ENCODE data around the gene L1CAM.

The L1CAM gene, protein sequence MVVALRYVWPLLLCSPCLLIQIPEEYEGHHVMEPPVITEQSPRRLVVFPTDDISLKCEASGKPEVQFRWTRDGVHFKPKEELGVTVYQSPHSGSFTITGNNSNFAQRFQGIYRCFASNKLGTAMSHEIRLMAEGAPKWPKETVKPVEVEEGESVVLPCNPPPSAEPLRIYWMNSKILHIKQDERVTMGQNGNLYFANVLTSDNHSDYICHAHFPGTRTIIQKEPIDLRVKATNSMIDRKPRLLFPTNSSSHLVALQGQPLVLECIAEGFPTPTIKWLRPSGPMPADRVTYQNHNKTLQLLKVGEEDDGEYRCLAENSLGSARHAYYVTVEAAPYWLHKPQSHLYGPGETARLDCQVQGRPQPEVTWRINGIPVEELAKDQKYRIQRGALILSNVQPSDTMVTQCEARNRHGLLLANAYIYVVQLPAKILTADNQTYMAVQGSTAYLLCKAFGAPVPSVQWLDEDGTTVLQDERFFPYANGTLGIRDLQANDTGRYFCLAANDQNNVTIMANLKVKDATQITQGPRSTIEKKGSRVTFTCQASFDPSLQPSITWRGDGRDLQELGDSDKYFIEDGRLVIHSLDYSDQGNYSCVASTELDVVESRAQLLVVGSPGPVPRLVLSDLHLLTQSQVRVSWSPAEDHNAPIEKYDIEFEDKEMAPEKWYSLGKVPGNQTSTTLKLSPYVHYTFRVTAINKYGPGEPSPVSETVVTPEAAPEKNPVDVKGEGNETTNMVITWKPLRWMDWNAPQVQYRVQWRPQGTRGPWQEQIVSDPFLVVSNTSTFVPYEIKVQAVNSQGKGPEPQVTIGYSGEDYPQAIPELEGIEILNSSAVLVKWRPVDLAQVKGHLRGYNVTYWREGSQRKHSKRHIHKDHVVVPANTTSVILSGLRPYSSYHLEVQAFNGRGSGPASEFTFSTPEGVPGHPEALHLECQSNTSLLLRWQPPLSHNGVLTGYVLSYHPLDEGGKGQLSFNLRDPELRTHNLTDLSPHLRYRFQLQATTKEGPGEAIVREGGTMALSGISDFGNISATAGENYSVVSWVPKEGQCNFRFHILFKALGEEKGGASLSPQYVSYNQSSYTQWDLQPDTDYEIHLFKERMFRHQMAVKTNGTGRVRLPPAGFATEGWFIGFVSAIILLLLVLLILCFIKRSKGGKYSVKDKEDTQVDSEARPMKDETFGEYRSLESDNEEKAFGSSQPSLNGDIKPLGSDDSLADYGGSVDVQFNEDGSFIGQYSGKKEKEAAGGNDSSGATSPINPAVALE

DNA sequence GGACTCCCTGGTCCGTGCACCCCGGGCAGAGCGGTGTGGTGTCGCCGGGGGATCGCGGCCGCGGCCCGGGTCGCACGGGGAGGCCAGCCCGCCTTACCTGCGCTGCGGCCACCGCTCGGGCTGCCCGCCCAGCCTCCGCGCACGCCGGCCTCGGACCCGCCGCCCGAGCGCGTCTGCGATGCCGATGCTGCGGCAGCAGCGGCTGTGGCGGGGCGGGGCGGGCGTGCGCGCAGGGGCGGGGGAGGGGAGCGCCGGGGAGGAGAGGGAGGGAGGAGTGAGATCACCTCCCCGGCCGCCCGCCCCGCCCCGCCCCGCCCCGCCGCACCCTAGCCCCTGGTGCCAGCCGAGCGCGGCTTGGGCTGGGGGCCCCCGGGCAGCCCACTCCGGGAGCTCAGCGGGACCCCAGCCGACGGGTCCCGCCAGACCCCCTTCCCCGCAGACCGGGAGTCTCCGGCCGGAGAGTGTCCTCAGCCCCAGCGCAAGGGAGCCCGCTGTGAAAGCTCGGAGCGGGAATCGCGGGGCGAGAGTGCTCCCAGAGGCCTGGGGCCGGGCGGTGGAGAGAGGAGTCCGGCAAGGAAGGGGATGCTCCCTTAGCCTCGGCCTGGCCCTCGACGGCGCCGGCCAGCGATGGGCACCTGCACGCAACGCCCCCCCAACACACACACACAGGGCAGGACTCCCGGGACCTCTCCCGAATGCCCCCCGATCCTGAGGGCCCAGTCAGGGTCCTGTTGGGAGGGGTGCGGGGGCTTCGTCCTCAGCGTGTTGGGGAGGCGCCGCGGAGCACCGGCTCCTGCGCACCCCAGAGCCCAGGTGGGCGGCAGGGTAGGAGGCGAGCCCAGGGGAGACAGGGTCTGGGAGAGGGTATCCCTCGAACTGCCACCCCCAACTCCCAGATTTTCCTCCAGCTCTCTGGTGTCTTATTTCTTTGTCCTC lies at the start of gene L1CAM:
Gene L1CAM (minus strand): TSS at position 206 of the 936 bp plus-strand sequence. CDS start 10,337 bp downstream, outside the sequence.
- DNase-seq: no peak

DNA sequence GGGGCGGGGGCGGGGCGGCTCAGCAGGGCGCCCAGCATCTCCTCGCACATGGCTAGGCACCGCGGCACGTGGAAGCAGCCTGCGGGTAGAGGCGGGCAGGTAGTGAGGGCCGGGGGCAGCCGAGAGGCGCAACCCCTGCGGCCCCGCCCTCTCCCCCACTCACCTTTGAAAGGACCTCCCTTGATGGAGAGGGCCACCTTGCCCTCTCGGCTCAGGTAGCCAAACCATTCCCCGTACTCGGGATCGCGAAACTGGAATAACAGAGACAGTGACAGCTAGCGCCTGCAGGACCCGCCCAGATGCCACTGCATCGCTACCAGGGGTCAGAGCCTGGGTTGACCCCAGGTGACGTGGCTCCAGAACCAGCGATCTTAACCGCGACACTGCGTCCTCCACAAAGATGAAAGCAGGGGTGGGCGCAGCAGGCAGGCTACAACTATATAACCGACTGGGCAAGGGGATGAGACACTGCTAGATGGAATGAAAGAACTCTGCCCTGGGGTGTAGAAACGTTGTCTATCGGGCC lies 49.4 kb upstream of the L1CAM start:
- DNase-seq: no peak

DNA sequence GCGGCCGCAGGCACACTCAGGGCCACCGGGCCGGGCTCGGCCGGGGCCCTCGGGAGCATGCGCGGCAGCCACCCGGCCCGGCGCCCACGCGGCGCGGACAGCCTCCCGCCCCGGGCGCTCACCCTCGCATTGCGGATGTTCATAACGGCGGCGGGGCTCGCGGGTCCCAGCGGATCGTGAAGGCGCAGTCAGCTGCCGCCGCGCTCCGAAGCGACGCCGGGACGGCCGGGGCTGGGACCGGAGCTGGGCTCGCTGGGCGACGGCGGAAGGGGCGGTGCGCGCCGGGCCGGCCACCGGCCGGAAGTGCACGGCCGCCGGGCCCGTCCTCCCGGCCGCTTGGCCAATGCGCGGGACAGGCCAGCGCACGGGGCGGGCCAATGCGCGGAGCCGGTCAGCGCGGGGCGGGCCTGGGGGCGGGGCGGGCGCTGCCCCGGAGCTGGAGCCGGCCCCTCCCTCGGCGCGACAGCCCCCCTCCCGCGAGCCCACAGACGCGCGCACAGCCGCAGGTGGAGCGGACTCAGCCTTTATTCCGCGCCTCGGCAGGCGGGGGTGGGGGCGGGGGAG lies 48.9 kb upstream of the L1CAM start, which contains the start of gene NAA10:
Gene NAA10 (minus strand): TSS at position 276 of the 564 bp plus-strand sequence. CDS start 133 bp downstream, at position 143.
- DNase-seq: peak; percentile 68

DNA sequence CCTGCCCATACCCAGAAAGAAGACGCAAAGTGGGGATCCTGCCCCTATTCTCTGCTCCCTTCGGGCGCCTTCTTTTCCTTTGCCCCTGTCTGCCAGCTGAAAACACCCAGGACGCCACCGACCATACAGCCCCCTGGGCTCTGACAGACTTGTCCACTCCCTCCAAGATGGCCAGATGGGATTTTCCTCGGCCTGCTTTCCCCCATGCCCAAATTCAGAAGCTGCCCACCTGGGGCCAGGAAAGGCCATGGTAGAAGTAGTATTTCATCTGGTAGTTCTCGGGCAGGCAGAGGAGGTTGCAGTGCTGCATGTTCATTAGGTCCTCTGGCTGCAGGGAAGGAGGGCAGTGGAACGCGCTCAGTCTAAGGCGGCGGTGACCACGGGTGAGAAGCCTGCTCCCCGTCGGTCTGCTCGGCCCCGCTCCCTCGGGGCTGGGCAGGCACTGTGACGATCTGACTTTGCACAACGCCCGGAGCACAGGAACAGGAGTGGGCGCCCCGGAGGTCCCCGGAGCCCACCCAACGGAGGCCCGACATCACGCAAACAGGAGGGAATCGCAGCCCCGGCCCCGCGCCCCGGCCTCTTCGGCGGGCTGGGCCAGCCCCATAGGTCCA lies 48.3 kb upstream of the L1CAM start:
- no peak for DNase-seq

DNA sequence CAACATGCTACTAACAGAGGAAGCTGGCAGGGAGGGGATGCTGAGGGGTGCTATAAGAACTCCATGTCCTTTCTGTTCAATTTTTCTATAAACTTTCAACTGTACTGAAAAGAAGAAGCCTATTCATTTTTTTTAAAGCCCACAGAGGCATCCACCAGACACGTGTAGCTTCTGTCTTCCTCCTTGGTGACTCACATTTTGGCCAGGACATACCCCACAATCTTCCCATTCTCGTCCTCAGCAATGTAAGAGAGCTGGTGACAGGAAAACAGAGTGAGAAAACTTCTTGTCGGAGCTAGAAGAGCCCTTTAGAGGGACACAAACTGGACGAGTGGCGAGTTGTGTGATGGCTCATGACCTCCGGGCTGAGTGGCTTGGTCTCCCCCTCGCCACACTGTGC lies 47.8 kb upstream of the L1CAM start:
- no peak for DNase-seq

DNA sequence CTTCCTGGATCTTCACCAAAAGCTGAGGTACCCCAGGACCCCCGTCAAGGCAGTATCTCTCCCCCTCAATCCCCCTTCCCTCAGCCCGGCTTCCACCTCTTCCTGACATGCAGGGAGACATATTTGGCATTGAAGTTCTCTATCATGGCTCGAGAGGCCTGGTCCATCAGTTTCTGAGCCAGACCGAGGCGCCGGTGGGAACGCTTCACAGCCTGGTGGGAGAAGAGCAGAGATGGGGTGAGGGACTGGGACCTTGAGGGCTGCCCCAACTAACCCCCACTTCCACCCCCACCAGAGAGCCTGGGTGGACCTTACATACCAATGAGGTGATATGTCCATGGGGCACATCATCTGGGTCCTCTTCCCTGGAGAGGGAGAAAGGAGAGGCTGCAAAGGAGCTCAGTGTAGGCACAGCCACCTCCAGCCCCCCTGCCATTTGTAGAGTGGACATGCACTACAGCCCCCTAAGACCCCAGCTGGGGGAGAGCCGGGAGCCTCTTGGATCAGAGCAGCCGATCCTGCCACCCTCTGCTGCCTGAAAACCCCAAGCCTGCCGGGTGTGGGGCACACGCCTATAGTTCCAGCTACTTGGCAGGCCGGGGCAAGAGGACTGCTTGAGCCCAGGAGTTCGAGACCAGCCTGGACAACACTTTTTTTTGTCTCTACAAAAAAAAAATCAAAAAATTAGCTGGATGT lies 46.4 kb upstream of the L1CAM start:
- DNase-seq: no peak

DNA sequence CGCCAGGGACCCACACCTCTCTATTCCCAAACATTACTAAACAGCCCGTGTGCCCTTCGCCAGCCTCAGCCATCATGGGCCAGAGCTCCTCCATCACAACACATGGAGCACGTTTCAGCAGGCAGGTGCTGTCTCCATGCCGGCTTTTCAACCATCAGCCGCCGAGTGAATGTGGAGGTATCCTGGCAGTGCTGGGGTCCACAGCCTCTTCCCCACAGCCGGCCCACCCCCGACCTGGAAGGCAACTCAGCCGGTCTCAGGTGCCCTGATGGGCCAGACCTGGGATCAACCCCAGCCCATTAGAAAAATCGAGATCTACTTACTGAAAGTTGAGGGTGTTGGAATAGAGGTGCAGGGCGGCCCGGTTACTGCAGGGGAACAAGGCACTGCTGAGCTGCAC lies 45.8 kb upstream of the L1CAM start:
- no peak for DNase-seq

DNA sequence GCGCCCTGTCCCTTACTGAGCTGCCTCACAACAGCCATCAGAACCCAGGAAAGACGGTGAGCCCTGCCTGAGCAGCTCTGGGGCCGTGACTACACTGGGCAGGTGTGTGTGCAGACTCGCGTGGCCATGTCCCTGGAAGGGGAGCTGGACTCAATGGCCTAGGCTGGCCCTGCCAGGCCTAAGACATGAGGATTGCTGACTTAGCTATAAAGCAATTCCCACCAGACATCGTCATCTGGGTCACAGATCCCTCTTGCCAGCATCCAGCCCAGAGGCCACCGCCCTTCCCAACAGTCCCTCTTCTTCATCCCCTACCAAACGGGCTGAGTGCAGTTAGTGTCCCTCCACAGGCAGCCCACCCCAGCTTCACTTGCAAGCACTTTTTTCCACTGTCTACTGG lies 45.2 kb upstream of the L1CAM start:
- DNase-seq: no peak

DNA sequence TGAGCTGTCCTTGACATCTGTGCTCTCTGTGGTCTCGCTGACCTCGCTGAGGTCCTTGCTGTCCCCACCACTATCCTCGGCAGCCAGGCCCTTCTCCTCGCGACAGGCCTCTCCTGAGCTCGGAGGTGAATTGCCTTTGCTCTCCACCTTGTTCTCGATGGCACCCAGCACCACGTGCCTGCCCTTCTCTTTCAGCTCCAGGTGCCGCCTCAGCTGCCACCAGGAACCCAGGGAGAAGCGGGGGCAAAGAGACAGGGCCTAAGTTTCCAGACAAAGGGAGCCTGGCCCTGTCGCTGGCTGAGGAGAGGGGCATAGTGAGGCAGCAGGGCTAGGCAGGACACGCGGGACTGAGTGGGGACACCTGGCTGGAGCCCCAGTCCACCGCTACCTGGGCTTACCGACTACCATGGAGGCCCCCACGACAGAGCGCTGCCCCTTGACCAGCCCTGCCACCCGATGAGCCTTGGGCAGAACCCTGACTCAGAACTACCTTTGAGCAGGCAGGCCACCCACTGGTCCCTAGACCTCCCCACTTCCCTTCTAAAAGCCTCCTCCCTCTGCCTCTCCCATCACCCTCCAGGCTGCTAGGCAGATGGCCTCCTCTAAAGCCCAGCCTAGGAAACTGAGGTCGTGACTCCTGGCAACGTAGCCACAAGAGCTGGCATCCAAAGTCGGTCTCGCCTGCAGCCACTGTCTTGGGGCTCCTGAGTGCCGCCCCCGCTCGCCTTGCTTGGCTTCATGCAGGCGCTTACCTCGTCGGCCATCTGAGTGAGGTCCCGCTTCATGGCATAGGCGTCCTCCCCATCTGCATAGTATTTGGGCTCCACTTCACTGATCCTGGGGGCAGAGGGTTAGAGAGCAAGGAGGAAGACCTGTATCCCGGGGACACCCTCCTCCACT lies 44.3 kb upstream of the L1CAM start:
- no peak for DNase-seq

DNA sequence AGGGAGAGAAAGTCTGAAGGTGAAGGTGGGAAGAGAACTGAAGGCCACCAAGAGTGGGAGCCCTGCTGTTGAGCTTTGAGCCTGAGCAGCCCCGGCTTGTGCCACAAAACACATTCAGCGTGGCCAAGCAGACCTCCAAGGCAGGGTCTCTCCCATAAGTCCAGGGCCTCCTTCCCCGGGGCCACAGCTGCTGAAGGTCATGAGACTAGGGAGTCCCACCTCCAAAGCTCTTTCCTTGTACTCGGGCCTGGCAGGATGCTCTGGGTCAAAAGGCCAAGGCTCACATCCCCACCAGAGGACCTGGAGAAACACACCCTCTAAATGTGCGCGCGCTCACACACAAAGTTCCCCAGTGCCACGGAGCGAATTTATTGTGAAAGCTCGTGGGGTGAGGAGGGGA lies 43.6 kb upstream of the L1CAM start:
- no peak for DNase-seq

DNA sequence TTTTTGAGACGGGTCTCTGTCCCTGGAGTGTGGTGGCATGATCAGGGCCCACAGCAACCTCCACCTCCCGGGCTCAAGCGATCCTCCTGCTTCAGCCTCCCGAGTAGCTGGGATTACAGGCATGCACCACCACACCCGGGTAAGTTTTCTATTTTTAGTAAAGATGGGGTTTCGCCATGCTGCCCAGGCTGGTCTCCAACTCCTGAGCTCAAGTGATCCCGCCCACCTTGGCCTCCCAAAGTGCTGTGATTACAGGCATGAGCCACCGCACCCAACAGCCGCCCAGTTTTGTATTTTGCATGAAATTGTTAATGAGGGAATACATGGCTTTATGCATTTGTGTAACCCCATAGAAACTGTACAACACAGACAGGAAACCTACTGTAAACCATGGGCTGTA lies 42.9 kb upstream of the L1CAM start:
- DNase-seq: no peak

DNA sequence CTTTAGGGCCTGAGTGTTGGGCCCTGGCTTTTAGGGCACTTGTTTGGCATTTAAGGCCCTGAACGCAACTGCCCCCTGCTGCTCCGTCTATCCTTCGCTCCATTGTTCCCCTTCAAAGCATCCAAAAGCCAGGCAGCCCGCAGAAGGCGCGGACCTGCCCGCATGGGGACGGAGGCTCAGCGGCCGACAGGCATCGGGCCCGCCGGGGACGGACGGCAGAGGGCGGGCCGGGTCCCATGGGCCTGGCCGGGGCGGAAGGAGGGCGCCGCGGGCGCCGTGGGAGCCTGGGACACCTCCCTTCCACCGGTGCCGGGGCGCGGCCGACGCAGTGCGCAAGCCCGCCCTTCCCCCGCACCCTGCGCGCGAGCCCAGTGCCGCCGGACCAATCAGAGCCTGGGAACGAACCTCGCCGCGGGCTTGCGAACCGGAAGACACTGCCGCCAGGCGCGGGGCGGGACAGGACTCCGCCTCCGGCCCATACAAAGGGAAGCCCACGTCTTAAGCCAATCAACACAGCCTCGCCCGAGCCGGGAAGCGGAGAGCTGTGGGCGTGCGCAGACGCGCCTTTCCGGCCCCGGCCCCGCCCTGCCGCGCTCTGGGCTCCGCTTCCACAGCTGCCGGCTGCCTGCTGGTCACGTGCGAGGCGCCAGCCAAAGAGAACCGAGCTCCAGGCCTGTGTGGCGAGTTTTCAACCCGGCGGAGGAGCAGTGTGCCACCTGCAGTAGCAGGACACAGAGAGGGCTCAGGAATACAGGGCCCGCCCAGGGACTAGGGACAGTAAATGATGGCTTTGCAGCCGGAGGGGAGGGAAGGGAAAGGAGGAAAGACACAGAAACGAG lies 42.2 kb upstream of the L1CAM start:
- DNase-seq: peak; percentile 98

DNA sequence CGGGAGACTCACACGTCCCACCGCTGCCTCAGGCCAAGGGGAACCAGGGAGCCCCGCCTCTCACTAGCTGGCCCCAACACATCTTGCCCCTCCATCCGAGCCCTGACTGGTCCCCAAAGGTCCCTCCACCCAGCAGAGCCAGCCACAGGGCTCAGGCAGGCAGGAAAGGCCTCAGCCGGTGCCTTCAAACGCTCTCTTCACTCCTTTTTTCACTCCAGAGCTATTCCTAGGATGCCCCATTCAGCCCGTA lies 41.6 kb upstream of the L1CAM start:
- no peak for DNase-seq

DNA sequence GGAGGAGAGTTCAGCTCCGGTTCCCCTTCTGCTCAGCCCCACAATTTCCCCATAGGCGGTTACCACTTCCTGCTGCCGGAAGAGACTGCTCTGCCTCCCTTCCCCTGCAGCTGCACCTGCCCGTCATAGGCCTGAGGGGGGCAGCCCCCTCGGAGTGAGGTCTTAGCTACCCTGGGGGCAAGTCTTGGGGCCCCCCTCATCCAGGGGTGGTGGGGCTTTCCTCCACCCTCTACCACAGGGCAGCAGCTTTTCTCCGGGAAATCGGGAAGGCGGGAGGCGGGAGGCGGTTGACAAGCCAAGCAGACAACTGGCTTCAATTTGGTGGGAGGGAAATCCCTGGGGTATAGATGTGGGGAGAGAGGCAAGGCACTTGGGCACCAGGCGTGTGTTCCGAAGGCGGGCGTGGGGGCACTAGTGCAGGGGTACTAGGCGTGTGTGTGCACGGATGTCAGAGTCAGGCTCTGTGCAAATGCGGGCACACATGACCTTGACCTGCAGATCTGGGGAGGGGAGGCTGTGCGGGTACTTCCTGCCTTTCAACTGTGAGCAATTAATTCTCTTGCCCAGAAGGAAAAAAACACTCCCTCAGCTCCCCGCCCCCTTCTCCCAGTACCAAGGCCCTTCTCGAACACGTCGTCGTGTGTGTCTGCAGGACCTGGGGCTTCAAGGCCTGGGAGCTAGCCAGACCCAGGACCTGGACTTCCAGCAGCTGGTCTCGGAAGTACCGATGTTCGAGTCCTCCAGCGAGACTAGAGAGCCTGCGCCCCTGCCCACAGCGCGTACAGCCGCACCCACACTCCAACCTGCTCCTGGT lies 41.1 kb upstream of the L1CAM start:
- DNase-seq: peak; percentile 90

DNA sequence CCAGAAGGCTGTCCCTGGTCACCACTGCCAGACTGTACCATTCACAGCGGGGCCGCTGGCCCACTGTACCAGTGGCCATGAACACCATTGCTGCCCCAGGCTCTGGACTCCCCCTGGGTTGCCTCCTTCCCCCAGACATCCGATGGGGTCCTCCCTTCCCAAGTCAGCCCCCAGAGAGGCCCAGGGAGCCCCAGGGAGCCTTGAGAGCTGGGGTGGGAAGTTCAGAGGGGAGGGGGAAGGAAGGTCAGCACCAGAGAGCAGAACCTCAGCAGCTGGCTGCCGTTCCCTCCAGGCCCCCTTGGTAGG lies 40.5 kb upstream of the L1CAM start:
- DNase-seq: no peak

DNA sequence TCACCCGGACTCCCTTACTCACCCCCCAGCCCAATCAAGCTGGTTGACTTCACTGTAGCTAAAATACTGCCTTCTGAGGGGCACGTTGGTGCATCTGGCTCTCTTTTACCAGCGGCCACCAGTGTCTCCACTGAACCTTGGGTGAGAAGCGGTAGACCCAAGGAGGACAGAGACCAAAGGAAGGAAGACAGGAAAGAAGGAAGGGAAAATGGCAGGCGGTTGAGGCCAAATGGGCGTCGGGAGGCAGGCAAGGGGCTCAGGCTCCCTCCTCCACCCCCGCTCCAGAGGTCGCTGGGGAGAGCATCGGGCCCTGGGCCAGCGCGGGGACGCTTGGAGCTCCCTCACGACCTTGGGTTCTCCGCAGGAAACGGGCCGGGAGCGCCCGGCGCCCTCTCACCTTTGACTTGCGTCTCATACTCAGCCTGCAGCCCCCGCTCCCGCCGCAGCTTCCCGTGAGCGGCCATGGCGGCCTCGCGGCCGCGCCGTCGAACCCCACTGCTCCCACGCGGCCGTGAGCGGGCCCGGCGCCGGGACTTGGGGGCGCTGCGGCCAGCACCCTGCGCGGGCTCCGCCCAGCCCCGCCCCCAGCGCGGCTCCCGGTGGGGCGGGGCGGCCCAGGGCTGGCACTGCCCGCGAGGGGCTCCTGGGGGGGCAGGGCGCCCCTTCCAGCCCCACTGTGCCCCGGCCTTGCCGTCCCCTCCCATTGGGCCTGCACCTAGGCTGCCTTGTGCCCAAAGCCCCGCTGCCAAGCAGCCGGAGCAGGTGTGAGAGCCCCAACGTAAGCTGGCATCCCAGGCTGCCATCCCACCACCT lies 40.0 kb upstream of the L1CAM start, which contains the start of gene ARHGAP4:
Gene ARHGAP4 (minus strand): TSS at position 526 of the 813 bp plus-strand sequence. CDS start 62 bp downstream, at position 464.
- DNase-seq: peak; percentile 44

DNA sequence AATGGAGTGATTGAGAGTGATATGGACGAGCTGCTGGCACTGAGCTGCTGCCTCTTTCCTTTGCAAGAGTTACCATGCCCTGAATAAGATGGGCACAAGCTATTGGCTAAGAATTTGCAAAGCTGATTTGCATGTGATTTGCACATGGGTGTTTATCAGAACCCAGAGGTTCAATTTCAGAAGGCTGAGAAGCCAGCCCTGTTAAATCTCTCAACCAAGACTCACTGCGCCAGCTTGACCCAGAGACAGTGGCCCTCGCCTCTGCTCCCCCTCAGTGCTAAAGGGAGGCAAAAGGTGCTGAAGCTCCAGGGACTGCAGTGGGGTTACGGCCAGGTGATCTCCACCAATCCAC lies 39.4 kb upstream of the L1CAM start:
- DNase-seq: no peak

Measured in CD4-positive, alpha-beta T cell treated with Interferon gamma for 1 hour (primary cell).